Activated CD4-positive, alpha-beta T cell treated with anti-CD3 and anti-CD28 coated beads, Interleukin-2, amount 50 U/mL, for 4 hours (primary cell): ENCODE results near the gene FAM25G.
"Not testable (repeated sequence)": the region's sequence is repeated elsewhere in the genome, so short reads cannot be mapped to it uniquely, and the experiment has no call there.

Experiments
- DNase-seq, 2 experiments: peaks; one replicate each; pipeline ENCODE4 v3.0.0-alpha.2; 2020

FAM25G gene

GRCh38 chr10:47462577-47463358 lies 28.7 kb downstream of the FAM25G start:
- not testable (repeated sequence) for DNase-seq

- not testable (repeated sequence) for DNase-seq
Observed at GRCh38 chr10:47461261-47461687, 30.2 kb downstream of the FAM25G start.

- no peak for DNase-seq
Observed at GRCh38 chr10:47458466-47459154, 32.9 kb downstream of the FAM25G start.

DNA sequence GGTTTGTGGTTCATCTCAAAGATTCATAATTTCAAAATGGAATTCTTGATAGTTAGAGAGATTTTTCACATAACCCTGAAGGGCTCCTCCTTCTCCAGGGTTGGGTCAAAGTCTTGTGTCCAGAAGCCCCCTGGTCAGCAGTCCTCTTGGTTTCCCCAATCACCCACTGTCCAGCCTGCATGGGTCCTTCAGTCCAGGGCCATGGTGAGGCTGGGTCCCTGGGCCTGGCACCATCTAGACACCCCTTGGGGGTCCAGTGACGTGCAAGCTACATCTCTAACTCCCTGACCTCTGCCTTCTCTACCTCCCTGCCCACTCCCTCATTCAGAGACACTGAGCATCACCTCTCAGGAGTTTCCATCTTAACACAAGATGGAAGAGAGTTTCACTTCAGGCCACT lies 33.7 kb downstream of the FAM25G start:
- no peak for DNase-seq

DNA sequence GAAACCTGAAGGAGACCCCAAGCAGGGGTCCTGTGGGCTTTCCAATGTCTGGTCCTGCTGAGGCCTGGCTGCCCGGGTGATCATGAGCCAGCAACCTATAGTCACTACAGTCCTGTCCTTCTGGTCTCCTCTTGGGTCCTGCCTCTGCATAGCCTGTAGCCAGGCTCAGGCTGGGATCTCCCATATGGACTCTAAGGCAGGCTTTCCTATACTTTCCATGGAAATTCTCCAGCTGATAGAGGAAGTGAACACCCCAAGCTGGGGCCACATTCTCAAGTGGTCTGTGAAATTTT lies 34.0 kb downstream of the FAM25G start:
- DNase-seq: no peak

DNA sequence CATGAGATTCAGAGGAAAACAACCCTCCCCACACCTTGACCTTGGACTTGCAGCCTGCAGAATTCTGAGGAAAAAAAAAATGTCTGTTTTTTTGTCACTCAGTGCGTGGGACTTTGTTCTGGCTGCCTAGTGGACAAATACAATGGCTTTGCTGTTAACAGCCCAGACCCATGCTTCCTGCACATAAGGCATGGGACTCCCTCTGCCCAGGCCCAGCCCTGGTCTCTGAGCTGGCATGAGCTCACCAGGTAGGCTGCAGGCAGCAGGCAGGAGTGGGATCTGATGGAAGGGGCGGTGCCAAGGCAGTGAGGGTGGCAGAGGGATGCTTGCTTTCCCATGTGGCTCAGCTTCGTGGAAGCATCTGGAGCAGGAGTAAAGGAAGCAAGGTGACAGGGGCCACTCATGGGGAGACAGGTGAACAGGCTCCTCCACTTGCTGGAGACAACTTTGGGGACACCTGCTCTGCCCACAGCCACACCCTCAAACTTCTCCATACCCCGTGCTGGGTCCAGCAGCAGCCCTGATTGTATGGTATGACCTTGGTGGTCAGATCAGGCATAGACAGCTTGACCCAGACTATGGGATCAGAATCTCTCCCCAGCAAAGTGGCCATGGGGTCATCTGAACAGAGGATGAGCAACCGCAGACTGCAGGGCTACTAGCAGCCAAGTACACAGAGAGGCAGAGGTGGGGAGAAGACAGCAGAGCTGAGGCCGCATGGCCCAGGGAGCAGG lies 34.5 kb downstream of the FAM25G start:
- DNase-seq: no peak

- DNase-seq: no peak
Observed at GRCh38 chr10:47456079-47456785, 35.3 kb downstream of the FAM25G start.

DNA sequence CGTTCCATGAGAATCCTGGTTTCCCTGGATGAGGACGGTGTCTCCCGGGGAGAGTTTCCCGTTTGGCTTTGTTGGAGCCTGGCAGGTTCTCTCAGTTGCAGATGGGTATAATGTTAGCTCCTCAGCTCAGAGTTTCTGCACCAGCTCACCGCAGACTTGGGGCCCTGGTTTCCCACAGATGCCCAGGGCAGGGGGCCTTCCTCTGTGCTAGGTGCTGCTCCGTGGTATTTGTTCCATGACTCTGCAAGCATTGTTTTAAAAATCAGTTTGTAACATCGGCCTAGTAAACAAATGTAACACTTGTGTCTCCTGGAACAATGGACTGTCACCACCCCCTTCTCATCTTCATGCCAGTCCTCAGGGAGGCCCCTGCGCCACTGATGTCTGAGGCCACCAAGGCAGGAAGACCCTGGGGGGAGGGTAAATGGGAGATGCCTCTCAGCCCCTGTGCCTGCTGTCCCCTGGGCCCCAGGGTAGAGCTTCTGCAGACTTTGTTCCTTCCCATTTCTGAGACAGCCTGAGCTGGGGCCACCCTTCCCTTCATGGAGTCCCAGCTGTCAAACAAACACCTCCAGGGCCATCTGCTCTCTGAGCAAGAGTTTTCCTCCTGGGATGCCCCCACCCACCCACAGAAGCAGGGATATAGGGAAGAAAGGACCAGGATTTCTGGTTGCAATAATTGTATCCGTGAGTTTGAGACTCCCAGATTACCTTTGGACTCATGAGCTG lies 36.0 kb downstream of the FAM25G start:
- not testable (repeated sequence) for DNase-seq

GRCh38 chr10:47454780-47455058 lies 36.8 kb downstream of the FAM25G start:
- no peak for DNase-seq

GRCh38 chr10:47454008-47454779 lies 37.3 kb downstream of the FAM25G start:
- DNase-seq: no peak

GRCh38 chr10:47453141-47454007 lies 38.1 kb downstream of the FAM25G start:
- DNase-seq: no peak

DNA sequence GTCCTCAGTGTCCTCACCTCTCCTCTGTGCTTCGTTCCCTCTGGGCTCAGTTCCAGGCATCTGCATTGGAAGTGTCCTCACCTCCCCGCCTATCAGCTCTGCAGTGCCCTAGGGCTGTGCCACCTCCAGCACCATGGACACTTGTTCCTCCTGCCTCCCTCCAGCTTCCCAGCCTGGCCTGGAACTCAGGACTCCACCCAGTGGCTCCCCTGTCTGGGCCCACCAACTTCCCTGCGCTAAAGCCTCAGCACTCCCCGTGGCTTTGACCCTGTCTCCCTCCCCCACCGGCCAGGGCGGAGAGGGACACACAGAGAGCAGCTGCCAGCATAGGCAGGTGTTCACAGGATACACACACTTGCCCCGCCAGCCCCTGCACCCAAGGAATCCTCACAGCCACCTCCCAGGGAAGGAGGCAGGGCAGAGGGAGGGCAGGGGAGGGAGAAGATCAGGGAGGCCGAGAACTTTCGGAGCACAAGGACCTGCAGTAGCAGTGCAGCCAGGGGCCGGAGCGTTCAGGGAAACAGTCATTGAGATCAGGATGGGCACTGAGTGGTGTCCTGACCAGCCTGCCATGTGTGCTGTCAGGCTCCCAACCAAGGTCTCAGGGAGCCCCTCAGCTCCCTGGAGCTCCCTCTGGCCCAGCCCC lies 38.9 kb downstream of the FAM25G start:
- DNase-seq: no peak

DNA sequence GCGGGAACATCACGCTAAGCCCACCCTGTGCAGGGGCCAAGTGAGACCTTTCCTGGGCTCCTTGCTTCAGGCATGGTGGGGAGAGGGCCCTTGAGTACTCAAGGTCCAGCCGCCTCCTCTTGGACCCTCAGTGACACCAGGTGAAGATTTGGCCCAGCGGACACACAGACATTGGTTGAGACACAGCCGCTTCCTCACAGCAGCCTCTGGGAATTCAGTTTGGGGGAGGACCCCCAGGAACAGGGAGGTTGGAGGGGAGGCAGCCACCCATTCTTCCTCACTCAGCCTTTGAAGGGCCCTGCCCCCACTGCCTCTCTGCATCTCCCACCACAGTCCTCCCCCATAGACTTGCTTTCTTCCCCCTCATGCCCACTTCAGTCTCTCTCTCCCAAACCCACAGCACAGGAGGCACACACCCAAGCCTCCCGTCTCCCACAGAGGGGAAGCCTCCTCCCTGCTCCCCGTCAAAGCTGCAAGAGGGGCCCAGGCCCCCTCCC lies 39.5 kb downstream of the FAM25G start:
- no peak for DNase-seq

GRCh38 chr10:47451273-47451997 lies 40.1 kb downstream of the FAM25G start:
- no peak for DNase-seq

GRCh38 chr10:47450442-47450841 lies 41.1 kb downstream of the FAM25G start:
- DNase-seq: no peak

- DNase-seq: no peak
Observed at GRCh38 chr10:47449979-47450378, 41.5 kb downstream of the FAM25G start.

DNA sequence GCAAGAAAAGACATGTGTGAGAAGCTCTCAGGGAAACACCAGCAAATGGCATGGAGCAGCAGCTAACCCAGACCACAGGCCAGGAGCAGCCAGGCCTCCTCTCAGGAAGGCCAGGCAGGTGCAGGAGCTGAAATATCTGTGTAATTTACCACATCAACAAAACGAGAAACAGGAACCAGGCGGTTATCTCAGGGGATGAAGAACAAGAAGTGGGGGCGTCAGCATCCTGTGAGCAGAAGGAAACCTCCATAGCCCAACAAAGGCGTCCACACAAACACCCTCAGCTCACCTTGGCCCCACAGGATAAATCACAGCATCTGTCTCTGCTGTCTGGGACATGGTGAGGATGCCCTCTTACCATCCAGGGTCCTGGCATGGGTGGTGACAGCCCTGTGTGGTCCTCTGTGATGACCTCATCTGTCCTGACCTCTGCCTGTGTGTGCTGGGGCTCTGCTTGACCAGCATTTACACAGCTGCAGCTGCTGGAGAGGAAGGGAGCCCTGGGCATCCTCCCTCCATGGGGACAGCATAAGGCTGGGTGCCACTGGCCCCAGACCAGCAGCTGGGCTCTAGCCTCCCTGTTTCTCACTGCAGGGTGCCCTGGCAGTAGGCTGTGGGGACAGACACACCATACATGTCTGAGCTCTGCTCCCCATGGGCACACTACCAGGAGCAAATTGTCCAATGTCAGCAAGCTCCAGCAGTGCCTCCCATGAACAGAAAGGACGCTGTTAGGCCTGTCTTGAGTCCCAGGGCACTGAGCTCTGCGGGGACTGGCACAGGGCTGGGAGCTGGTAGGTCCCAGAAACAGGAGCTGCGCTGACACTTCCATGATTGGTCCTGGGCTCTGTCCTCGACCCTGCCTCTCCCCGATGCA lies 42.2 kb downstream of the FAM25G start:
- no peak for DNase-seq

DNA sequence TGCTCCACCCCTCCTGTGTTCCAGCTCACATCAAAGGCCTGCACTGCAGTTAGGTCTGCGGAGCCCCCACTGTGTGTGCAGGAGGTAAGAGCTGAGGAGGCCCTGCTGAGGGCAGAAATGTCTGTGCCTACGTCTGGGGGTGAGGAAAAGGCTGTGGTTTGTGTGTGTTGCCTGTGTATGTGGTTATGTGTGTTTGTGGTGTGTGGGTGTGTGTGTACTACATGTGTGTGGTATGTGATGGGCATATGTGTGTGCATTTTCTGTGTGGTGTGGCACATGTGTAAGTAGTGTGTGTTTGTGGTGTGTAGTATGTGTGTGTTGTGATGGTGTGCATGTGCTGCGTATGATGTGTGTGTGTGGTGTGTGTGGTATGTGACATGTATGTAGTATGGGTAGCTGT lies 43.8 kb downstream of the FAM25G start:
- DNase-seq: no peak

DNA sequence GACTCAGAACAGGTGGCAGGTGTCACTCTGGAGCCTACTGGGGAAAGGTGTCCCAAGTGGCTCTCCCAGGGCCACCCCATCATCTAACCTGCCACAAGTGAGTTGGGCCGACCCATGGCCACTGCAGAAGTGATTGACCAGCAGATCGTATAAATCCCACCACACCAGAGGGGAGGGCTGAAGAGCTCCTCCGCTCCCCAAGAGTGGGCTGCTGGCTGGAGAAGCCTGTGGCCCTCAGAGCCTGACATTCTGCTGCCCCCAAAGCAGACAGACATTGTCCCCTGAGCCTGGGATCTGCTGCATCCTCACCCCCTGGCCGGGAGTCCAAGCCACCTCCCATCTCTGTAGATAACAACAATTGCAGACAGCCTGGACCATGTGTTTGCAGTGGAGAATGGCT lies 44.3 kb downstream of the FAM25G start:
- DNase-seq: no peak
